ENCODE data around the gene SLC27A5. TPM values are rescaled to one million over a fixed set of nuclear protein-coding genes. Genes with fewer than 3 reads are reported as not detected.

SLC27A5 gene
- total RNA-seq, 1 experiment from 2014 or later: 10.8 TPM

DNA sequence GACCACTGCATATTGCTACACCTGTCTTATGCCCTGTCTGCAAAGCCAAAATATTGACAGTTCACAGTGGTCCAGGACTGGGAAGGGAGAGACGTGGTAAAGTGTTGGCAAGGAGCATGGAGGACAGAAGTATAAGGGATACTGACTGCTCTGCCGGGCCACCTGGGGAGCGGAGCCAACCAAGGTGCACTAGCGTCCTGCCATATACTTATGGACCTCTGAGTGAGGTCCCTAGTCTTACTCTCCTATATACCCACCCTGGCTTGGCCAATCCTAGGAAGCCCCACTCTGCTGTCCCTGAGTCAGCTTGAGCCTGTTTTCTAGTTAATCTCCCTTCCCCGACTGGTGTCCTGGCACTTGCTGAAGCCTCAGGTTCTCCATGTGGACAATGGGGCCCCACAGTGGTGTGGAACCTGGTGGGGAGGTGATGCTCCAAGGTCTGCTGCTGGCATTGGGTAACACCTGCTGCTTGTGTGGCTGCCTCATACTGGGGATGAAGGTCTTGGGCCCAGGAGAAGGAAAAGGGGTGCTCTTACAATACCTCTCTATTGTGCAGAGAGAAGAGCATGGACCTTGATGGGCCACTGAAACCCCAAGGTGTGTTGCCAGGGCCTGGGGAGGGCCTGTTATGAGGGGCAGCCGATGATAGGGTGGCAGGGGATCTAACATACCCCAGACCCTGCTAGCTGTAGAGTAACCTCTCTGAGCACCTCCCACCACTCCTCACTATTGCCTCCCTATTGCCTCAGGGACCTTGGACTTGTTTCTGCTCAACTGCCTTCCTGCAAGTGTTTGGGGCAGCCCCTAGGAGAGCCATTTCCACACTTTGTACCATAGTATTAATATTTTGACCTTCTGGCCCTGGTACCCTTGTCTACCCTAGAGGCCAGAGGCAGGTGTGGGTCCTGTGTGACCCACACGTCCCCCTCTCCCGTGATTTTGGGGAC, 25.3 kb upstream of the SLC27A5 start:
- DNase-seq (ENCODE audit: low read depth): no peak
- in situ Hi-C loops (cut with HindIII; ENCODE audit: low pct_unique_long_range_greater_than_20kb, low sequenced_read_pairs): no loop called here

DNA sequence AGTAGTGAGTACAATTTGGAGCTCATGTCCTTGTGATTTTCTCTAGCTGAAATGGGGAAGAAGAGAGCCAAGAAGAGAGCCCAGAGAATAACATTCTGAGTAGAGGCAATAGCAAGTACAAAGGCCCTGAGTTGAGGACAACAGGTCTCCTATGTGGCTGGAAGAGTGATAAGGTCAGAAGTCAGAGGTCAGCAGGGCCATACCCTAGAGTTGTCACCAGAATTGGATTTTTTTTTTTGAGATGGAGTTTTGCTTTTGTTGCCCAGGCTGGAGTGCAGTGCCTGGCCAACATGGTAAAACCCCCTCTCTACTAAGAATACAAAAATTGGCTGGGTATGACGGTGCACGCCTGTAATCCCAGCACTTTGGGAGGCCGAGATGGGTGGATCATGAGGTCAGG, 24.1 kb upstream of the SLC27A5 start:
- in situ Hi-C loops (cut with HindIII; ENCODE audit: low pct_unique_long_range_greater_than_20kb, low sequenced_read_pairs): no loop called here
- no peak for DNase-seq (ENCODE audit: low read depth)

DNA sequence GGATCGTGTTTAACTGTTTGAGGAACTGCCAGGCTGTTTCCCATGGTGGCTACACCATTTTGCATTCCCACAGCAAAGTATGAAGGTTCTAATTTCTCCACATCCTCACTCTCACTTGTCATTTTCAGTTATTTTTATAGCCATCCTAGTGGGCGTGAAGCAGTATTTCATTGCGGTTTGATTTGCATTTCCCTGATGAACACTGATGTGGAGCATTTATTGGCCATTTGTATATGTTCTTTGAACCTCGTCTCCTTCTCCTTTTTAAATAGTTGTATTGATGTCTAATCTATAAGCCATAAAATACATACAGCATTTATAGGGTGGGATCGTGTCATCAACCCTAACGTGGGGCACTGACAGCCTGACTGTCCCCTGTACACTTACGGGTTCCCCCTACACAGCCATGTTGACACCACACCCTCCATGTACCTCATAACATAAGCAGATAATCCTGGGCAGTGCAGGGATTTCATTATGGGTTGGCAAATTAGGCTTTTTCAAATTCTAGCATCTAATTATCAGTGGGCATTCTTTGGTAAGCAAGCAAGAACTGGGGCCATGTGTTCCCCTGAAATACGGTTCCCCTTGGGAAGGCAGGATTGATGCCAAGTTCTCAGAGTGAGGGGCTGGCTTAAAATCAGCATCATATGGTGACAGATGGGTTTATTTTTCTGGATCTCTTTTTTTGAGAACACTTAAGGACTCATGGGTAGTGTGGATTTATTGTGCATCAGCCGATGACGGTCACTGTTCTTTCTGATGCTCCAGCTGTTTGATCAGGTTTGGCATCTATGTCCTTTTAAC, 19.4 kb upstream of the SLC27A5 start:
- no peak for DNase-seq (ENCODE audit: low read depth)
- in situ Hi-C loops (cut with HindIII; ENCODE audit: low pct_unique_long_range_greater_than_20kb, low sequenced_read_pairs): no loop called here

DNA sequence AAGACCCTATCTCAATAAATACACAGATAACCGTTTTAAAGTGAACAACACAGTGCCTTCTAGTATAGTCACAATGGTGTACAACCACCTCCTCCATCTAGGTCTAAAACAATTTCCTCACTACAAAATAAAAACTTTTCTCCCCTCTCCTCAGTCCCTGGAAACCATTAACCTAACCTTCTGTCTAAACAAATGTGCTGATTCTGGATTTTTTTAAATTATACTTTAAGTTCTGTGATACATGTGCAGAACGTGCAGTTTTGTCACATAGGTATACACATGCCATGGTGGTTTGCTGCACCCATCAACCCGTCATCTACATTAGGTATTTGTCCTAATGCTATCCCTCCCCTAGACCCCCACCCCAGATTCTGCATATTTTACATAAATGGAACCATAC, 17.6 kb upstream of the SLC27A5 start:
- no peak for DNase-seq (ENCODE audit: low read depth)
- in situ Hi-C loops (cut with HindIII; ENCODE audit: low pct_unique_long_range_greater_than_20kb, low sequenced_read_pairs): no loop called here

DNA sequence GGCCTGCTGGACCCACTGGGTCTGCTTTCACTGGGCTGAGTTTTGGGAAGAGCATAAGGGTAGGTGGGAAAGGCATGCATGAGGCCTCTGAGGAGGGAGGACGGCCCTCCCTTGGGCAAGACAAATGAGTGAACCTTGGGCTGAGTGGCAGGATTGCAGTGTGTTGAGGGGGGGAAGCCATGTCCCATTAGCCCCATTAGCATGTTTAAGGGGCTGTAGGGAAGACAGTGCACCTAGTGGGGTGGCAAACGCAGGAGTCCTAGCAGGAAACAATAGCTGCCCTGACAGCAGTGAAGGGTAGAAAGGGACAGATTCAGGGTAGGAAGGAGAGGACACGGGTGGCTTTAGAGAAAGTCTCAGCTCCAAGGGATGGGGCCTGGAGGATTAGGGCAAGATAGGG, 10.9 kb upstream of the SLC27A5 start:
- DNase-seq (ENCODE audit: low read depth): no peak
- in situ Hi-C loops (cut with HindIII; ENCODE audit: low pct_unique_long_range_greater_than_20kb, low sequenced_read_pairs): no loop called here

DNA sequence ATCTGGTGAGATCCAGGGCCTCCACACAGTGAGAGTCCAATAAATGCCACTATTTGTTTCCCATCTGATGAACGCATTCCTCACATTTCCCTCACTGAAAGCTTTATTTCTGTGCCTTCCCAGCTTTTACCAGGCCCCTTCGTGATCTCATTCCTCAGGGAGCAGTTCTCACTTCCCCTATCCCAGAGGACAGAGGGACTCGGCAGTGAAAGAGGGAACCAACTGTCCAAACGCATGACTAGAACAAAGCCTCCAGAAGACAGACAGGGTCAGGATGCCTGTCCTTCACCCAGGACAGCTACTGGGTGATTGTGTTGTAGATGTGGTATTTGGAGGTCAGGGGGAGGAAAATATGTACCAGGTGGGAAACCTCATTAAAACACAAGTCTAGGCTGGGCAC, 9.9 kb upstream of the SLC27A5 start:
- no peak for DNase-seq (ENCODE audit: low read depth)
- in situ Hi-C loops (cut with HindIII; ENCODE audit: low pct_unique_long_range_greater_than_20kb, low sequenced_read_pairs): no loop called here

DNA sequence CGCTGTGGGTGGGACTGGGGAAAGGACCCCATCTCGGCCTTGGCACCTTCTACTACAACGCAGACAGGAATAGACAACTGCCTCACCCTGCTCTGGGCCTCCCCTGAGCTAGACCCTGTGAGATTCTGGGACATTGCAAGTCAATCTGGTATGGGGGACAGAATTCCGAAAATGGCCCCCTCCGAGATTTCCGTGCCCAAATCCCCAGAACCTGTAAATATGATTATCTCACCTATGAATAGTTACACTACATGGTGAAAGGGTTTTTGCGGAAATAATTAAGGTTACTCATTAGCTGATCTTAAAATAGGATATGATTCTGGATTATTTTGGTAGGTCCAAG, 8.4 kb upstream of the SLC27A5 start:
- DNase-seq (ENCODE audit: low read depth): no peak
- in situ Hi-C loops (cut with HindIII; ENCODE audit: low pct_unique_long_range_greater_than_20kb, low sequenced_read_pairs): no loop called here

DNA sequence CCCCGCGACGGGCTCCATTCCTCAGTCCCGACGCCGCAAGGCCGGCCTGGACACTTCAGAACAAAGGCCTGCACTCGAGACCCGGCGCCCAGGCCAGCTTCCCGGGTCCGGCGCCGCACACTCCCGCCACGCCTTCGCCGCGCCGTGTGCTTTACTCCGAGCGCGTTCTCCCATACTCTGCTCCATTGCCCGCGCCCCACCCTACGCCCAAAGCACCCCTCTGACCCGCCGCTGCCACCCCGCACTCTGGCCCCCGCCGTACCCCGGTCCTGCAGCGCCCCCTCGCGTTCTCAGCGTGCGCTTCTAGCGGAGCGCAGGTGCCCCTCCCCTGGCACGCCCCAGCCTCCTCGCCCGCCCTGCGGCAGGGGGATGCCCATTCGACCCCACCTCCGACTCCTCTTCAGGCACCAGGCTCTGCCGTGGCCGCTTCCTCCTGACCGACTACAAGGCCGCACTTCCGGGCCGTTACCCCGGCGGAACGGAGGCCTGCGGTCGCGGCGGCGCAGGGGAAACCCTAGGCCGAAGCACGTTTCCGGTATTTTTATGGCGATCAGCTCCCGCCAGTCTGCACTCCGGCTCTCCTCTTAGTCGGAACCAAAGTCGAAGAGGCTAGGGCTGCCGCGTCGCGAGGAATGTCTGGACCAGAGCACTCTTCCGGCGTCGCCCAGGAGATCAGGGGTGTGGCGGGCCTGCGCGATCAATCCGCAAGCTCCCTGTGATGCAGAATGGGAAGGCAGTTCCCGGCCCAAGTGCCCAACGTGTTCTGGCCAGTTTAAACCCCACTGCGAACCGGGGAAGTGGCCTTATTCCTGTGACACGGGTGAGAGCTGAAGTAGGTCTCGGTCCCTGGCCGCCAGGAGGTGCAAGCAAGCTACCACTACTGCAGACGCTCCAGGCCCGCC, 7.8 kb upstream of the SLC27A5 start, which contains the start of gene ZBTB45:
TSS of gene ZBTB45 (minus strand) at position 456 of the 902 bp plus-strand sequence. CDS start 2,137 bp downstream, outside the sequence.
- DNase-seq (ENCODE audit: low read depth): peak; percentile 99
- in situ Hi-C loops (cut with HindIII; ENCODE audit: low pct_unique_long_range_greater_than_20kb, low sequenced_read_pairs): no loop called here

DNA sequence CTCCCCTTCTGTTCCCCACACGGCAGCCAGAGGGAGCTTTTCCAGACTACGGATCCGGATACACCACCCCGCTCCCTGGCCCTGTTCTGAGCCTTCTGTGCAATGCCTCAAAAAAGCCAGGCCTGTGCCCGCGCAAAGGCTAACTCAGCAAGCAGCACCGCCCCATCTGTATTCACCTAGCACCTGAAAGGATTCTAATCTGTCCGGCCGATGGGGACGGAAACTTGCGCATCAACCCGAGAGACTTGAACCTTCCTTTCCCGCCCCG, 7.2 kb upstream of the SLC27A5 start:
- peak; percentile 78 for DNase-seq (ENCODE audit: low read depth)

DNA sequence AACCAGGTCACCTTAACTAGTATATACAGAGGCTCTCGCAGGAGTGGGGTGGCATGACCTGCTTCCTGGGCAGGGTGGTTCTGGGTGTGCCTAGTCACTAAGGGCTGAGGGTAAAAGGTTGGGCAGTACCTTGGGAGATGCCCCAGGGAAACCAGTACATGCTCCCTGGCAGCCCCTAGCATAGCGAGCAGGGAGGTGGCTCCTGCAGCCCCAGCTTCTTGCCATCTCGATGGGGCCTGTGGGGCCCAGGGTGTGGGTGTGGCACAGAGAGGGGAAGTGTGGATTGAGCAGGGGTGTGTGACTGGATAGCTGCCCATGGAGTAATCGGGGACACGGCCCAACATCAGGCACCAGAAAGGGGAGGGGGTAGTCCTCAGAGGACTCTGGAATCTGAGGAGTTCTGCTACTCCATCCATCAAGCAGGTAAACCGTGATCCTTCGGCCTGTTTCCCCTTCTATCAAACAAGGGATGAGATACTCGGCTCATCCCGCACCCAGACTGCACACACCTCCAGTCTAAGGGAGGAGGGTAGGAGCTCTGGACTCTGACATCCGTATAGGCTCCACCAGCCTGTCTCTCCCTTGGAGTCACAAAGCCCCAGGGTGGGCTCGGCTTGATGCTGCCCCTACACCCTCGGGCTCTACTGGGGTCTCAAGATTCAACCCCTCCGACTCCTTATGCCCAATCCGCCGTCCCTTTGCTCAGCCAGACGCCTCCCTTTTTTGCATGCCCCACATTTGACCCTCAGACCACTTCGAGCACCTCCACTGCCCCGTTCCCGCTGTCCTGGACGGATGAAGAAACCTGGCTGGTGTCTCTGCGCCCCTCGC, 6.7 kb upstream of the SLC27A5 start:
- in situ Hi-C loops (cut with HindIII; ENCODE audit: low pct_unique_long_range_greater_than_20kb, low sequenced_read_pairs): no loop called here

More for the DNA sequence above, 7.2 kb upstream of the SLC27A5 start:
- in situ Hi-C loops (cut with HindIII; ENCODE audit: low pct_unique_long_range_greater_than_20kb, low sequenced_read_pairs): no loop called here

DNA sequence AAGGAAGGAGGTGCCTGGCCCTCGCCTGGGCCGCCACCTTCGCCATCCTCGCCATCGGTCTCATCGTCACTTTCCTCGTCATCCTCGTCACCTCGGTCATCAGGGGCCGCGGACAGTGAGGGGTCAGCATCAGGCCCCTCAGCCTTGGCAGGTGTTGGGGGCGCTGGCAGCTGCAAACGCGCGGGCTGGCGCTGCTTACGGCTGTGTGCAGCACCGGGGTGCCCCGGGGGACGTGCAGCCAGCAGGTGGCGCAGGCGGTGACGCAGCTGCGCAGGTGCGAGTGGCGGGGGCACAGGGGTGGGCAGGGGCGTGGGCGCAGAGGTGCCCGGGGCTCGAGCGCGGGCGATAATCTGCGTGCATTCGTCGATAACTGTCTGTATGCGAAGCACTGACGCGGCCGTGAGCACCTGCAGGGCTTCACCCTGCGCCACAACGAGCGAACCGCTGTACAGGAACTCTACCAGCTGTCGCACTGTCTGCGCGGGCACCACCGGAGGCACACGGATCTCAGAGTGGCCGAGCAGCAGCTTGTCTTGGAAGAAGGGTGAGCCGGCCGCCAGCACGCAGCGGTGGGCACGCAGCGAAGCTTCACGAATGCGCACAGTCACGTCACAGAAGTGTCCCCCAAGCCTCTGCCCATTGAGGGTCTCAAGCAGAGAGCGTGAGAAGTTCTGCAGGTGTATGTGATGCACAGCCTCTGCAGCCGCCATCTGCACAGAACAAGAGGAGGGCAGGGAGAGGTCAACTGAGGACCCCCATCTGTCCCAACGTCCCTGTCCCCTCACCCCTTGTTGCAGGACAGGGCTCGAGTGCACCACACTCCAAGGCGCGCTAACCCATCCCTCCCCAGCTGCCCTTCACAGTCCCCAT, 5.4 kb upstream of the SLC27A5 start:
- in situ Hi-C loops (cut with HindIII; ENCODE audit: low pct_unique_long_range_greater_than_20kb, low sequenced_read_pairs): no loop called here
- no peak for DNase-seq (ENCODE audit: low read depth)

More for the DNA sequence above, 6.7 kb upstream of the SLC27A5 start:
- peak; percentile 18 for DNase-seq (ENCODE audit: low read depth)

DNA sequence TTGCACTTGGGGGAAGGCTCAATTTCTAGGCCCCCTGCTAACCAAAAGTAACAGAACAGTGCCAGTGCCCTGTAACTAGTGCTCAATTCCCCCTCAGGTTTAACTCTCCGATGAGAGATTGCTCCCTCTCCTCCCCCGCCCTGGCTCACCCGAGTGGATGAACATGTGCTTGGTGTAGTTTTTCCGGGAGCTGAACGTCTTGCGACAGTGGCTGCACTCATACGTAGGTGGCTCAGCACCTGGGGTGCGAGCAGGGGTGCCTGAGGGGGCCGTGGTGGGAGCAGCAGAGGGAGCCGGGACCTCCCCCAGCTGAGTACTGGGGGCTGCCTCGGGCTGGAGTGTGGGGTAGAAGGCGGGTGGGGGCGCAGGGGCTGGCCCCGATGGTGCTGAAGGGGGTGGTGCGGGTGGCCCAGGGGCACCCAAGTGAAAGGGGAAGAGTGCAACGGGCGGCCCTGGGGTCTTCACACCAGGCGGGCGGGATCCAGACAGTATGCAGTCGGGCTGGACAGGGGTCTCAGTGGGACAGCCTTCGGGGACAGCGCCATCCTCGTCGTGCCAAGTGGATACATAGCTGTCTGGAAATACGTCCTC, 4.5 kb upstream of the SLC27A5 start:
- DNase-seq (ENCODE audit: low read depth): no peak
- in situ Hi-C loops (cut with HindIII; ENCODE audit: low pct_unique_long_range_greater_than_20kb, low sequenced_read_pairs): no loop called here

DNA sequence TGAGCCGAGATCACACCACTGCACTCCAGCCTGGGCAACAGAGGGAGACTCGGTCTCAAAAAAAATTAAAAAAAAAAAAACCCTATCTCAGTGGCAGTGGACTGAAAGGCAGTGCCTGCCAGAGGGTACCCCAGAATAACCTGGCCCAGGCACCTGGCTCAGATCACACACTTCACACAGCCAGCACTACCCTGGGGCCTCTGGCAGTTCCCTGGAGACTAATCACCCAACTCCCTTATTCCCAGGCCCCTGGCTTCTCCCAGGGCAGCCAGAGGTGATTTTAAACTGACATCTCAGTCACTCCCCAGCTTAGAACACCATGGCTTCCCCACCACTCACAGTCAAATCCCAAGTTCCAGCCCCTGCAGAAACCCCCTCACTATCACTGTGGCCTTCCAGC, 3.5 kb upstream of the SLC27A5 start:
- in situ Hi-C loops (cut with HindIII; ENCODE audit: low pct_unique_long_range_greater_than_20kb, low sequenced_read_pairs): no loop called here
- no peak for DNase-seq (ENCODE audit: low read depth)

DNA sequence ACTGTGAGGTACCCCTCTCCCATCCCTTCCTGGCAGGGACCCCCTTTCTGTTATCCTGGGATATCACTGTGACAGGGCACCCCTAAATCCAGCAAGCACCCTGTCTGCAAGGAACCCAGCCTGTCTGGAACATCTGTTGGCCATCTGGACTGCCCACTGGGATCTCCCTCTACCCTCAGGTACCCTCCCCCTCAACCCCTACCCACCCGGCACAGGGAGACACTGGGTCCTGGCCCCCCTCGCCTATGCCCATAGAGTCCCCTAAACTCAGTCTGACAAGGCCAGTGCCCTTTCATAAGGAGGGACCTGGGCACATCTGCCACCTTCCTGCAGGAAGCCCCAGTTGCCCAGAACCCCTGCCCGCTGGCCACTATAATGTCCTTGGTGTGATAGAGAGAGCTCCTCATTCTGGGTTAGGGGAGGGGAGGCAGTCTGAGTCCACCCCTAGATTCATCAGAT, 2.8 kb upstream of the SLC27A5 start:
- in situ Hi-C loops (cut with HindIII; ENCODE audit: low pct_unique_long_range_greater_than_20kb, low sequenced_read_pairs): no loop called here
- no peak for DNase-seq (ENCODE audit: low read depth)

DNA sequence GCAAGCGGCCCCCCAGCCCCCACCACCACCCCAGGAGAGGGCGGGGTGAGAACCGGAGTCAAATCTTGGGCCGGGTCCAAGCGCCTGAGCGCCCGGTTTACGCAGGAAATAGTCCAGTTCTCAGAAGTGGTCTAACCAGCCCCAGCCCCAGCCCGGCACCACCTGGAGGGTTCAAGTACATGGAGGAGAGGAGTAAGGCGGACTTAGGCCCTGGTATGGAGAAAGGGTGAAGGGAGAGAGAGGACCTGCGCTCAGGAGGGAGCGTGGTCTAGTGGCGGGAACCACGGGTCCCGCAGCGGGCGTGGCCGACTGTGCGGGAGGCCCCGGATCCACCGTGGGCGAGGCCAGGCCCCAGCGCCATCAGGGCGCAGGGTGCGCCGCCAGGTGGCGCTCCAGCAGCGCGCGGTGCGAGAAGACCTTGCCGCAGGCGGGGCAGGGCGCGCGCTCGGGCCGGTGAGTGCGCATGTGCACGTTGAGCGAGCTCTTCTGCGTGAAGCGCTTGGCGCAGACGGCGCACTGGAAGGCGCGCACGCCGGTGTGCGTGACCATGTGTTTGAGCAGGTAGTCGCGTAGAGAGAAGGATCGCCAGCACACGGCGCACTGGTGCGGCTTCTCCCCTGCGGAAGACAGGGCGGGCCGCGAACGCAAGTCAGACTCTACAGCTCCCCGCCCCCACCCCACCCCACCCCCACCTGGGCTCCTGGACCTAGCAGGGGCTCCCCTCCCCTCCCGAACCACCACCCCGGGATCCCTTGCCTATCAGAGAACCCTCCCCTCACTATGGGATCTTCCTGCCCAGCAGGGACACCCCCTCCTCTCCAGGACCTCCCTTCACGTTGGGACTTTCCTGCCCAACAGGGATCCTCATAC, 2.1 kb upstream of the SLC27A5 start:
- in situ Hi-C loops (cut with HindIII; ENCODE audit: low pct_unique_long_range_greater_than_20kb, low sequenced_read_pairs): no loop called here
- peak; percentile 79 for DNase-seq (ENCODE audit: low read depth)
